Measurements from ENCODE around the gene CAVIN1.
"Not testable (repeated sequence)": the region's sequence is repeated elsewhere in the genome, so short reads cannot be mapped to it uniquely, and the experiment has no call there.

Gene CAVIN1

GRCh38 chr17:42429726-42430447 is 6.8 kb upstream of the CAVIN1 start:
- no peak for DNase-seq

GRCh38 chr17:42428141-42428944 is 5.3 kb upstream of the CAVIN1 start:
- DNase-seq: peak; percentile 40

GRCh38 chr17:42424991-42425610 is 2.0 kb upstream of the CAVIN1 start:
- no peak for DNase-seq

GRCh38 chr17:42423766-42424165 is 710 bp upstream of the CAVIN1 start:
- no peak for DNase-seq

GRCh38 chr17:42422412-42422957 is 571 bp downstream of the CAVIN1 start:
- peak; percentile 39 for DNase-seq

GRCh38 chr17:42421507-42422338 is 1.3 kb downstream of the CAVIN1 start:
- DNase-seq: no peak

- DNase-seq: no peak
These were observed 1.9 kb downstream of the CAVIN1 start for GRCh38 chr17:42421136-42421506.

- DNase-seq: not testable (repeated sequence)
These were observed 5.1 kb downstream of the CAVIN1 start for GRCh38 chr17:42417981-42418380.

GRCh38 chr17:42414704-42415409 is 8.2 kb downstream of the CAVIN1 start:
- peak; percentile 58 for DNase-seq

GRCh38 chr17:42413464-42414040 is 9.5 kb downstream of the CAVIN1 start:
- DNase-seq: no peak

- no peak for DNase-seq
These were observed 11.0 kb downstream of the CAVIN1 start for GRCh38 chr17:42411905-42412679.

GRCh38 chr17:42411361-42411760 is 11.7 kb downstream of the CAVIN1 start:
- DNase-seq: no peak

- DNase-seq: no peak
These were observed 12.8 kb downstream of the CAVIN1 start for GRCh38 chr17:42410319-42410685.

- no peak for DNase-seq
These were observed 13.3 kb downstream of the CAVIN1 start for GRCh38 chr17:42409523-42410318.

GRCh38 chr17:42408061-42408460 is 15.0 kb downstream of the CAVIN1 start:
- DNase-seq: no peak

GRCh38 chr17:42407289-42407836 is 15.7 kb downstream of the CAVIN1 start:
- peak; percentile 65 for DNase-seq

- no peak for DNase-seq
These were observed 16.3 kb downstream of the CAVIN1 start for GRCh38 chr17:42406615-42407288.

- peak; percentile 85 for DNase-seq
These were observed 17.0 kb downstream of the CAVIN1 start for GRCh38 chr17:42405963-42406495.

- DNase-seq: no peak
These were observed 18.0 kb downstream of the CAVIN1 start for GRCh38 chr17:42405076-42405475.

Data from activated naive CD4-positive, alpha-beta T cell treated with Interleukin-2 at 50 U/mL for 16 hours (primary cell).